Subcutaneous adipose tissue (tissue), 4 donors: ENCODE results near the gene LHFPL2. TPM values are rescaled to one million over a fixed set of nuclear protein-coding genes. Genes with fewer than 3 reads are reported as not detected.

Experiments
- CTCF ChIP-seq: fragments of 450-650 bp; IDR thresholded peaks from one replicate; pipeline ENCODE4 v1.5.1; 2016; ENCODE audit warnings: low read depth, mild to moderate bottlenecking, control low read depth, antibody characterized with exemption, moderate library complexity
- total RNA-seq, 4 donors: library from RNA; depleted of rRNA; stranded (reverse); fragments of >200 nt; gene quantifications; one replicate each; pipeline ENCODE4 v1.1.0, GENCODE V29; 2016

Gene LHFPL2
- total RNA-seq, 4 donors from 2014 or later = 18.5 to 104 (median 30.0) TPM

- TF ChIP-seq CTCF = no peak
These were observed 11.9 kb downstream of the LHFPL2 start for GRCh38 chr5:78636682-78637081.

GRCh38 chr5:78634634-78635033, 13.9 kb downstream of the LHFPL2 start:
- no peak for TF ChIP-seq CTCF

- no peak for TF ChIP-seq CTCF
These were observed 14.3 kb downstream of the LHFPL2 start for GRCh38 chr5:78634229-78634628.

GRCh38 chr5:78633700-78634099, 14.9 kb downstream of the LHFPL2 start:
- TF ChIP-seq CTCF = no peak

GRCh38 chr5:78632467-78632866, 16.1 kb downstream of the LHFPL2 start:
- TF ChIP-seq CTCF = no peak

- TF ChIP-seq CTCF = no peak
These were observed 16.6 kb downstream of the LHFPL2 start for GRCh38 chr5:78631931-78632330.

- no peak for TF ChIP-seq CTCF
These were observed 18.5 kb downstream of the LHFPL2 start for GRCh38 chr5:78630047-78630446.

- no peak for TF ChIP-seq CTCF
These were observed 18.9 kb downstream of the LHFPL2 start for GRCh38 chr5:78629624-78630023.
